ENCODE measurements around the gene LMO7.

LMO7 gene

GRCh38 chr13:75839406-75839805 is 203.3 kb downstream of the LMO7 start:
- H3K27ac ChIP-seq, result no peak overlapping the region
- no peak for TF ChIP-seq CTCF (conservative IDR thresholded peaks at IDR 0.05)

GRCh38 chr13:75841905-75842304 is 205.8 kb downstream of the LMO7 start:
- no peak overlapping the region for H3K27ac ChIP-seq
- no peak for TF ChIP-seq CTCF (conservative IDR thresholded peaks at IDR 0.05)

- no peak for TF ChIP-seq CTCF (conservative IDR thresholded peaks at IDR 0.05)
Measured at GRCh38 chr13:75843074-75843473, 206.9 kb downstream of the LMO7 start.

GRCh38 chr13:75843991-75844390 is 207.9 kb downstream of the LMO7 start:
- no peak overlapping the region for H3K27ac ChIP-seq
- TF ChIP-seq CTCF (conservative IDR thresholded peaks at IDR 0.05), result no peak

More at GRCh38 chr13:75843074-75843473, 206.9 kb downstream of the LMO7 start:
- no peak overlapping the region for H3K27ac ChIP-seq

- no peak for TF ChIP-seq CTCF (conservative IDR thresholded peaks at IDR 0.05)
- H3K27ac ChIP-seq, result no peak overlapping the region
Measured at GRCh38 chr13:75847588-75847987, 211.5 kb downstream of the LMO7 start.

- H3K27ac ChIP-seq, result no peak overlapping the region
- no peak for TF ChIP-seq CTCF (conservative IDR thresholded peaks at IDR 0.05)
Measured at GRCh38 chr13:75850916-75851315, 214.8 kb downstream of the LMO7 start.

- H3K27ac ChIP-seq, result no peak overlapping the region
- TF ChIP-seq CTCF (conservative IDR thresholded peaks at IDR 0.05), result no peak
Measured at GRCh38 chr13:75855216-75855615, 219.1 kb downstream of the LMO7 start.

- H3K27ac ChIP-seq, result no peak overlapping the region
- TF ChIP-seq CTCF (conservative IDR thresholded peaks at IDR 0.05), result no peak
Measured at GRCh38 chr13:75855847-75856246, 219.7 kb downstream of the LMO7 start.
